NCI-H1694 treated with DMSO at 0.1 percent for 48 hours (cell line): ENCODE measurements around the gene RARB.

Experiments used
- DNase-seq: peaks from one replicate; lab custom pipeline; 2025; lab: John Stamatoyannopoulos, UW

RARB gene

GRCh38 chr3:25554376-25554775 is 126.3 kb downstream of the RARB start:
- no peak for DNase-seq

- no peak for DNase-seq
These were observed 127.8 kb downstream of the RARB start for GRCh38 chr3:25555695-25556437.

GRCh38 chr3:25556447-25556846 is 128.4 kb downstream of the RARB start:
- no peak for DNase-seq

DNA sequence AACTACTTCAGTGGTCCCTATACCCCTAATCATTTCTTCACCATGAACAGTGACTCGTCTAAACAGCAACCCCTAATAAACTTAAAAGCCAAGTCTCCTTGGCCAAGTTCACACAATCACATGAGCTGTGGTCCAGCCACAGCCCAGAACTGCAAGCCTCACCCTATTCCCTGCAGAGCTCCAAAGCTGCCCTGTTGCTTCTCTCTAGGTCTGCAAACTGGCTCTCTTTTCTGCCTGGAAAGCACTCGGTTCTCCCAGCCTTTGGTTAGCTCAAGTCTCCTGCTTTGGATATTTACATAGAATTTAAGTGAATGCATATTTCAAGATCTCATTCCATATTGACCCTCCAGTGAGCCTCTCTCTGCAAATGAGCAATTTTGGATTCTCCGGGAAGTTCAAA is 129.6 kb downstream of the RARB start:
- DNase-seq: no peak

GRCh38 chr3:25558121-25558520 is 130.1 kb downstream of the RARB start:
- DNase-seq: no peak

DNA sequence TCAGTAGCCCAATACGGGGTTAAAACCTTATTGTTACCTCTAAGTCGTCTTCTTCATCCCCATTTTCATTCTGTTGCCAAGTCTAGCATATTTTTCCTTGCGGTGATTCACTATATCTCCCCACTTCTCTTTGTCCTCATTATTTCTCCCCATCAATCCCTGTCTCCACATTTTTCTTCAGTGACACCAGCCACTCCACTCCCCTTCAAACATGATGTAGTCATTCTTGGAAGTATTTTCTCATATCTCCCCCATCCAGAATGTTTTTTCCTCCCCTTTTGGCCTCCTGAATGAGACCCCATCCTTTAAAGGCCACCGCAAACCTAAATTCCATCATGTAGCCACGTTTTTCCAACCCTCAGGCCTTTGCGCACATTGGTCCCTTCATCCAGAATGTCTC is 130.7 kb downstream of the RARB start:
- no peak for DNase-seq

DNA sequence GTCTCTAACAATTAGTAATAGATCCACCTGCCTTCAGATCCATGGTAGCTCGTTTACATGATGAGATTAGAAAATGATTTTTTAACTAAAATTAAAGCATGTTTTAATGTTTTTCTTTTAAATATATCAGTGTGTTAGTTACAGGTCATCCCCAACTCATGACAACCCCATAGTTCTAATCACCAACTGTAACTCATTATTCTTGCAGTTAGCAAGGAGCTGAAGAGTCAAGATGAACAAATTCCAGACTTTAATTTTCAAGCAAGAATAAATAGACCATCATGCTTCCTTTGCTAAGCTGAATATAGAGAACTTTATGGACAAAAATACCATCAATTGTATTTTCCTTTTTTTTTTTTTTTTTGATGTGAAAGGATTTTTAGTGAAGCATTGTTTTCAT is 135.5 kb downstream of the RARB start:
- DNase-seq: no peak

- no peak for DNase-seq
These were observed 136.0 kb downstream of the RARB start for GRCh38 chr3:25564075-25564474.

DNA sequence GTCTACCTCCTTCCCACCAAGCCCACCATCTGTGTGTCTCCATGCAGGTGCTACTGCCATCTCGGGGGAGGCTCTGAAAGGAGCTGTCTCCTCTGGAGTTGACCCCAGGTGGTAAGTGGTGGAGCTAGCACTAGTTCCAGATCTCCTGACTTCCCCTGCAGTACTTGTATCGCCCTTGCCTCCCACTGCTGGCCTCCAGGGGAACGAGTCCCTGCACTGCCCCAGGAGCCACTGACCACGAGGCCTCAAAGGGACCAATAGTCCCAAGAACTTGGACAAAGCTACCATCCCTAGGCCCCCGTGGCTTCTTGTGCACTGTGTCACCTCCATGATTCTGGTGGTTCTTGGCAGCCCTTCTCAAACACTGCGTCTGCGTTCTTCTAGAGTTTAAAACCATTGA is 137.7 kb downstream of the RARB start:
- DNase-seq: no peak

DNA sequence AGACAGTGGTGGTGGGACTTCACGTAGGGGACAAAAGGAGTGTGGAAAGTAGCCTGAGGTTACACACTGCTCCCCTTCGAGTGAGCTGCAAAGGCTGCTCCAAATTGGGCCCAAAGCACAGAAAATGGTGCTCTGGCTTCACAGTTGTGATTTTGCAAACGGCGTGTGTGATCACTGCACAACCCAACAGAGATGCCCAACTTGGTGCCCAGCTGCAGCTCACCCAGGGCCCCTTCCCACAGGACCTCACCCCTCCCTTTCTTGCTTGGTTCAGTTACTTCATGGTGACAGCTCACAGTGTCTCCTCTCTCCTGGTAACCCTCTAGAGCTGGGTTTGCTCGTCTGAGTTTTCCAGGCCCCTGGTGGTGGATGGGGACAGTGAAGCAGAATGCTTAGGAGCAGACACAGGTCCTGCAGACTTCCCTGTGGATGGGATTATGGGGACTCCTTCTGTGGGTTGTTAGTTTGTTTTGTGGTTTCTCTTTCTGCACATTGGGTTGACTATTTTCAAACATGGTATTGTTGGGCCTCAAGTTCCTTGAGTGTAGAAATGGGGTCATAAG is 138.4 kb downstream of the RARB start:
- no peak for DNase-seq

DNA sequence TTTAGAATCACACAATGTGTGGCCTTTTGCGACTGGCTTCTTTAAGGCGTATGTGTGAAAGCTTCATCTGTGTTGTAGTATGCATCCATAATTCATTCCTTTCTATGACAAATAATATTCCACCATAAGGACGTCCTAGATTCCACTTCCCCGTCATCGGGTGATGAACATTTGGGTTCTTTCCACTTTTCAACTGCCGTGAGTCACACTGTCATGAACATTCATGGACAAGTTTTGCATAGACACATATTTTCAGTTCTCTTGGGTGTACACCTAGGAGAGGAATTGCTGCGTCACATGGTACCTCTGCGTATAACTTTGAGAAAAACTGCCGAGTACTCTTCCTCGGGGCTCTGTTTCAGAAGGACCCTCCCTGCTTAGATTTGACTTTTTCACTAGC is 139.3 kb downstream of the RARB start:
- DNase-seq: no peak

DNA sequence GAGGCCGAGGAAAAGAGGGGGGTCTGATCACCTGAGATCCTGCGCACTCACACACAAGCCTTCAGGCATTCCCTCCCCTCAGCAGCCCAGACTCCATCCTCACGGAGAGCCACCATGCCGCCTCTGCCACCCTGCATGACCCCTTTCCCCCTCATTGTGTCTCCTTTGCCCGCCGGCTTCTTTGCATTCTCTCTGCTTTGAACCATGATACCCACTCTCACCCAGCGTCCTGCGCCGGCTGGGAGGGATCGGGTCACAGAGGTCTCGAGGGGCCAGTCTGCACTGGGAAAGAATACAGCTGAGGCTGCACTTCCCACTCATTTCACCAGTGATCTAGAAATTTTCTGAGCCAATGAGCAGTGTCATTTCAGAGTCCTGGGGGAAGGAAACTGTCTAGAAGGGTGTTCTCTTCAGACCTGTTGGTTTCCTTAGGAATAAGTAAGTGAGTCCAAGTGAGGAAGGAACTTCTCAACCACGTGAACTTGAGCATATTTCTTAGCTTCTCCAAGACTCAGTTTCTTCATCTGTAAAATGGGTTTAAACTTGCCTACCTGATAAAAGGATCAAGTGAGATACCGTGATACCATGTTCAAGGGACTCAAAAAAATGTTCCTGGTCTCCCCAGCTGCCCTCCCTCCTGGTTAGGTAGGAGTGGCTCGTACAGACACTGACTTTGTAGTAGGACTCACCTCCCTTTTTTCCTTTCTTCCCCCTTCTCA is 139.9 kb downstream of the RARB start:
- DNase-seq: no peak

DNA sequence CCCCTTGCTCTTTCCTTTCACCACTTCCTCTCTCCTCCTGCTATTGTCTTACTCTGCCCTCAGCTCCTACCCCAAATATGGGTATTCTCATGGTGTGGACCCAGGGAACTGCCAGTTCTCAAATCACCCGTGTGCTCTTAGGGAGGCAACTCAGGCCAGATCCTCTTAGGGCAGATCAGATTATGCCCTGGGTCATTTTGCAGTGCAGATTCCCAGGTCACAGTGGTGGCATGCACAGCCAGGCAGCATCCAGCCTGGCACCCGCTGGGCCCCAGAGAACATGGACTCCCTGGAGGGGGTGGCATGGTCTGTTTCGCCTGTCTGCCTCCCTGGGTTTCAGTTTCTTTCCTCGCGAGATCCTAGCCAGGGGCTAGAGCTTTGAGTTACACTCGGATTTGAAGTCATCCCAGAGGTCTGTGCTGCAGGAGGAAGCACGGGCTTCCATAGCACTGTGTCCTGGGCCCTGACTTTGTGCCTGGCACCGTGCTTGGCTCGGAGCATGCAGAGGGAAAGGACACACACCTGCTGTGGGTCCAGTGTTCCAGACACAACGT is 140.5 kb downstream of the RARB start:
- DNase-seq: no peak

DNA sequence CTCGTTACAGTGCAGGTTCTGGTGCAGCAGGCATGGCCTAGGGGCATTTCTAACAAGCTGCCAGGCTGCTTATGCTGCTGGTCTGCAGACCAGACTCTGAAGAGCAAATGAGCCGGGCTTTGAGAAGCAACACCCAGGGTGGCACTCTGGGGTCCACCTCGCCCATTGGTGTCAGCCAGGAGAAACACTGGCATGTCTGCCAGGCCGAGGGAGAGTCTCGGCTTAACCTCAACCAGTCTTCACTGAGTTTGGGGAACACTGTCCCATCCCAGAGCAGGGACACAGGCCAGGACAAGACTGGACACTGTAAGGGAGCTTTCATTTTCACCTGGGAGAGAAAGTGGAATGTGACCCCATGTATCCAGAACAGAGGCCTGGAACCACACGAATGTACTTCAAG is 143.2 kb downstream of the RARB start:
- DNase-seq: no peak

DNA sequence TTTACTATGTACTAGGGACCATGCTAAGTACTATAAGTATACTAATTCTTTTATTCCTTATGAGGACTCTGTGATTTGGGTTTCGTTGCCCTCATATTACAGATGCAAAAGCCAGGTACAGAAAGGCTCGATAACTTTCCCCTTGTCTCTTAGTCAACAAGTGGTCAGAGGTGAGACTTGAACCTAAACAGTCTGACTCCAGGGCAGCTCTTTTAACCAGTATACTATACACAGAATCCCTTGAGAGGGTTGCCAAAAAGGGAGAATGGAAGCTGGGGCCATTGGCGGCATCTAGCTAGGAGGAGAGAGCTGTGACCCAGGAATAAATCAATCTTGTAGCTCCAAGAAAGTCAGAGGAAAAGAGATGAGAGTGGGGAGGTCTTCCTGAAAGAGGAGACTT is 144.3 kb downstream of the RARB start:
- DNase-seq: no peak

- DNase-seq: no peak
These were observed 144.9 kb downstream of the RARB start for GRCh38 chr3:25572919-25573385.

DNA sequence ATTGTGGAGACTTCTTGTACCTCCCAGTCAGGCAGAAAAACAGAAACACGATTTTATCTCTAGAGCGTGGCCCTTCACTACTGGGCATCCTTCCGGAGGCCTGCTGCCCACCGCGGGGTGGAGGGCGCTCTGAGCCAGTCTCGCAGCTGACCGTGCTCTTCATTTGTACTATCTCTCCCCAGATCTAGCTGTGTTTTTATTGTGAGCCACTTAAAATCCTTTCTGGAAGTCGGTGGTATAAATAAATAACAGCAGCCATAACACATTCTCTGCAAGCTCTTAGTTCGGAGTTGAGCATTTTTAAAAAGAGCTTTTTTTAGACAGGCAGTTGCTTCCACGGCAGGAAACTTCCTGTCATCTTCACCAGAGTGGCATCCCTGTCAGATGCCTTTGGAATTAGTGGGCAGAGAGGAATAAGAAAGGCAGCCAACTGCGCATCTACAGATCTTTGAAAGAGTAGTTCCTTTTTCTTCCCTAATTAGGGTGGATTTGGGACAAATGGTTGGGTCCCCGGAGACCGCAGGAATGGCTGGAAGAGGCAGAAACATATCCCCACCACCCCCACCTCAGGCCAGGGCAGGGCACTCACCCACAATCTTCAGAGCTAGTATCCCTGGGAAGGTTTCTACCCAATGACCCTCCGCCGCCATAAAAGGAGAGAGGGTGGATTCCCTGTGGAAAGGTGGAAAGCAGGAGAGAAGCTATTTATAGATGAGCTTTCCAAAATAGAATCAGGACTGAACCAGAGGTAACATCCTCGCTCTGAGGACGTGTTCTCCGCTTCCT is 145.5 kb downstream of the RARB start:
- DNase-seq: no peak

DNA sequence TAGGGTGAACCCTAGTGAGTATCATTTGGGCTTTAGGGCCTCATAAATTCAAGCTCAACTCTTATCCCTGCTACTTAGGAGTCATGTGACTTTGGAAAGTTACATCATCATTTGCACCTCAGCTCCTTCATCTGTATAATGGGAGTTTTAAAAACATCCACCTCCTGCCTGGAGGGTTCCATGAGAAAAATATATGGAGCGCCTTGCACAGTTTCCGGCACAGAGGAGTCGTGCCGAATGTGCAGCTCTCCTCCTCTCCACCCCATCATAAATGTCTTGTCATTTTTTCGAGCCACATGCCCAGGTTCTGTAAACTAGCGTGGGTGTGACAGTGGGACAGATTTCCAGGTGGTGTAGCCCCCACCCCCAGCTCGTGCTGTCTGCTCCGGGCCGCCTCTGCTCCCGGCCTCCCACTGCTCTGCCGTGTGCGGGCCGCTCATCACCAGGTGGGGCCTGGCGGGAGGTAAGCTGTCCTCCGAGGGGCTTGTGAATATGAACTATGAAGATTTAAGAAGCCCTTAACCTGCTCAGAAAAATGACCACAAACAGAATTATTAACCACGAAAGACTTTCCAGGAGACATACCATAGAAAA is 146.2 kb downstream of the RARB start:
- DNase-seq: no peak

- DNase-seq: no peak
These were observed 146.9 kb downstream of the RARB start for GRCh38 chr3:25575001-25575400.

DNA sequence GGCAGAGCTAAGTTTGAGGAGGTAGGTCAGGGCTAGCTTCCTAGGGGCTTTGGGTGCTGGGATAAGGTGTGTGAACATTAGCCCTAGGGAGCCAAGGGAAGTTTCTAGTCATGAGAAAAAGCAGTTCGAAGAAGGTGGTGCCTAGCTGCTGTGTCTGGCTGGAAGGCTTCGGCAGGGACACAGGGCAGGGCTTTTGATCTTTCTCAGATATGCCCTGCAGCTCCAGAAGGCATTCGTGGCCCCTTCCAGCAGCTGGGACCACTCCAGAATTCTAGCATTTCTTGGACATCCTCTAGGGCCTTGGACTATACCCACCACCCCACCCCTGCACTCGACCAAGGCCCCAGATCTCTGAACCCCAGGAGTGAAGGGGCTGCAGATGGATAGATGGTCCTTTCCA is 148.1 kb downstream of the RARB start:
- no peak for DNase-seq

- no peak for DNase-seq
These were observed 148.9 kb downstream of the RARB start for GRCh38 chr3:25576831-25577454.
